ENCODE measurements around the gene WWOX.

The WWOX gene

GRCh38 chr16:78176435-78176834 is 77.0 kb downstream of the WWOX start:
- DNase-seq (ENCODE audit: low read depth): no peak
- no peak for TF ChIP-seq CTCF (IDR thresholded peaks at IDR 0.05; ENCODE audit: insufficient read depth, low read depth, low read length, missing control alignments)
- H3K4me3 ChIP-seq (ENCODE audit: low read depth, low read length): no peak overlapping the region

- H3K4me3 ChIP-seq (ENCODE audit: low read depth, low read length): no peak overlapping the region
- DNase-seq (ENCODE audit: low read depth): no peak
- TF ChIP-seq CTCF (IDR thresholded peaks at IDR 0.05; ENCODE audit: insufficient read depth, low read depth, low read length, missing control alignments): no peak
Measured at GRCh38 chr16:78177218-78177617, 77.8 kb downstream of the WWOX start.

GRCh38 chr16:78177987-78178386 is 78.5 kb downstream of the WWOX start:
- no peak for TF ChIP-seq CTCF (IDR thresholded peaks at IDR 0.05; ENCODE audit: insufficient read depth, low read depth, low read length, missing control alignments)
- DNase-seq (ENCODE audit: low read depth): no peak

GRCh38 chr16:78179666-78180065 is 80.2 kb downstream of the WWOX start:
- no peak for TF ChIP-seq CTCF (IDR thresholded peaks at IDR 0.05; ENCODE audit: insufficient read depth, low read depth, low read length, missing control alignments)
- no peak for DNase-seq (ENCODE audit: low read depth)

More at GRCh38 chr16:78177987-78178386, 78.5 kb downstream of the WWOX start:
- no peak overlapping the region for H3K4me3 ChIP-seq (ENCODE audit: low read depth, low read length)

GRCh38 chr16:78180349-78180748 is 80.9 kb downstream of the WWOX start:
- no peak for TF ChIP-seq CTCF (IDR thresholded peaks at IDR 0.05; ENCODE audit: insufficient read depth, low read depth, low read length, missing control alignments)
- DNase-seq (ENCODE audit: low read depth): no peak
- H3K4me3 ChIP-seq (ENCODE audit: low read depth, low read length): no peak overlapping the region

More at GRCh38 chr16:78179666-78180065, 80.2 kb downstream of the WWOX start:
- no peak overlapping the region for H3K4me3 ChIP-seq (ENCODE audit: low read depth, low read length)

- TF ChIP-seq CTCF (IDR thresholded peaks at IDR 0.05; ENCODE audit: insufficient read depth, low read depth, low read length, missing control alignments): no peak
- H3K4me3 ChIP-seq (ENCODE audit: low read depth, low read length): no peak overlapping the region
- DNase-seq (ENCODE audit: low read depth): no peak
Measured at GRCh38 chr16:78183437-78184237, 84.2 kb downstream of the WWOX start.
